Measurements from ENCODE around the gene FMO4.
"Not testable (repeated sequence)": the region's sequence is repeated elsewhere in the genome, so short reads cannot be mapped to it uniquely, and the experiment has no call there.

FMO4 gene

GRCh38 chr1:171311771-171312558 lies 2.0 kb upstream of the FMO4 start:
- no peak for DNase-seq (ENCODE audit: low read depth, low spot score)
- no peak for TF ChIP-seq CTCF (IDR thresholded peaks at IDR 0.05; ENCODE audit: low read depth, low read length)
- no peak overlapping the region for H3K4me3 ChIP-seq (ENCODE audit: low read depth, low read length)
- in situ Hi-C loops (cut with HindIII; ENCODE audit: low sequenced_read_pairs): no loop called here

GRCh38 chr1:171313319-171313834 lies 606 bp upstream of the FMO4 start:
- in situ Hi-C loops (cut with HindIII; ENCODE audit: low sequenced_read_pairs): no loop called here
- DNase-seq (ENCODE audit: low read depth, low spot score): no peak
- no peak overlapping the region for H3K4me3 ChIP-seq (ENCODE audit: low read depth, low read length)
- TF ChIP-seq CTCF (IDR thresholded peaks at IDR 0.05; ENCODE audit: low read depth, low read length): no peak

GRCh38 chr1:171329251-171329650 lies 15.3 kb downstream of the FMO4 start:
- in situ Hi-C loops (cut with HindIII; ENCODE audit: low sequenced_read_pairs): no loop called here
- TF ChIP-seq CTCF (IDR thresholded peaks at IDR 0.05; ENCODE audit: low read depth, low read length): no peak
- no peak overlapping the region for H3K4me3 ChIP-seq (ENCODE audit: low read depth, low read length)
- no peak for DNase-seq (ENCODE audit: low read depth, low spot score)

GRCh38 chr1:171334024-171334640 lies 20.1 kb downstream of the FMO4 start:
- no peak overlapping the region for H3K4me3 ChIP-seq (ENCODE audit: low read depth, low read length)
- in situ Hi-C loops (cut with HindIII; ENCODE audit: low sequenced_read_pairs): no loop called here

GRCh38 chr1:171335964-171336363 lies 22.0 kb downstream of the FMO4 start:
- H3K4me3 ChIP-seq (ENCODE audit: low read depth, low read length): no peak overlapping the region
- TF ChIP-seq CTCF (IDR thresholded peaks at IDR 0.05; ENCODE audit: low read depth, low read length): no peak
- DNase-seq (ENCODE audit: low read depth, low spot score): no peak
- in situ Hi-C loops (cut with HindIII; ENCODE audit: low sequenced_read_pairs): no loop called here

More at GRCh38 chr1:171334024-171334640, 20.1 kb downstream of the FMO4 start:
- no peak for DNase-seq (ENCODE audit: low read depth, low spot score)
- TF ChIP-seq CTCF (IDR thresholded peaks at IDR 0.05; ENCODE audit: low read depth, low read length): no peak

- DNase-seq (ENCODE audit: low read depth, low spot score); H3K4me3 ChIP-seq (ENCODE audit: low read depth, low read length); in situ Hi-C loops (cut with HindIII; ENCODE audit: low sequenced_read_pairs): not testable (repeated sequence)
Observed at GRCh38 chr1:171339345-171339744, 25.4 kb downstream of the FMO4 start.
